Chondrocyte (in vitro differentiated cells): ENCODE results near the gene SHKBP1. TPM values are rescaled to one million over a fixed set of nuclear protein-coding genes. Genes with fewer than 3 reads are reported as not detected.

Source experiments
- DNase-seq: peaks from one replicate; pipeline ENCODE4 v3.0.0; 2021; ENCODE audit warnings: mixed read lengths, low spot score
- H3K27ac Mint-ChIP-seq: one replicate; pipeline ENCODE4 v1.8.0; 2021; ENCODE audit warnings: mild to moderate bottlenecking, moderate library complexity, mixed read lengths; ENCODE audit not compliant: unreplicated experiment
- H3K27me3 Mint-ChIP-seq: 2 replicates; pipeline ENCODE4 v1.8.0; 2021; ENCODE audit warnings: low read depth, mixed read lengths
- H3K36me3 Mint-ChIP-seq: 2 replicates; pipeline ENCODE4 v1.8.0; 2021; ENCODE audit warnings: low read depth, mixed read lengths
- H3K4me1 Mint-ChIP-seq: 2 replicates; pipeline ENCODE4 v1.8.0; 2021; ENCODE audit warnings: low read depth, mild to moderate bottlenecking, mixed read lengths
- H3K4me3 Mint-ChIP-seq: one replicate; pipeline ENCODE4 v1.8.0; 2021; ENCODE audit warnings: mild to moderate bottlenecking, moderate library complexity, mixed read lengths; ENCODE audit not compliant: unreplicated experiment
- H3K9me3 Mint-ChIP-seq: 2 replicates; pipeline ENCODE4 v1.8.0; 2021; ENCODE audit warnings: low read depth, mixed read lengths
- total RNA-seq: library from RNA; stranded (reverse); gene quantifications from 3 replicates; pipeline ENCODE4 v1.2.1, GENCODE V29; 2021
- TF ChIP-seq, protein P1 (sequence below): fragments of 200-600 bp; sonication (generic); IDR thresholded peaks from 2 replicates; pipeline ENCODE4 v1.5.0; 2021; ENCODE audit warnings: antibody characterized with exemption, mild to moderate bottlenecking, moderate library complexity

SHKBP1 gene
- total RNA-seq, 1 donor from 2014 or later: 46.8 TPM

DNA sequence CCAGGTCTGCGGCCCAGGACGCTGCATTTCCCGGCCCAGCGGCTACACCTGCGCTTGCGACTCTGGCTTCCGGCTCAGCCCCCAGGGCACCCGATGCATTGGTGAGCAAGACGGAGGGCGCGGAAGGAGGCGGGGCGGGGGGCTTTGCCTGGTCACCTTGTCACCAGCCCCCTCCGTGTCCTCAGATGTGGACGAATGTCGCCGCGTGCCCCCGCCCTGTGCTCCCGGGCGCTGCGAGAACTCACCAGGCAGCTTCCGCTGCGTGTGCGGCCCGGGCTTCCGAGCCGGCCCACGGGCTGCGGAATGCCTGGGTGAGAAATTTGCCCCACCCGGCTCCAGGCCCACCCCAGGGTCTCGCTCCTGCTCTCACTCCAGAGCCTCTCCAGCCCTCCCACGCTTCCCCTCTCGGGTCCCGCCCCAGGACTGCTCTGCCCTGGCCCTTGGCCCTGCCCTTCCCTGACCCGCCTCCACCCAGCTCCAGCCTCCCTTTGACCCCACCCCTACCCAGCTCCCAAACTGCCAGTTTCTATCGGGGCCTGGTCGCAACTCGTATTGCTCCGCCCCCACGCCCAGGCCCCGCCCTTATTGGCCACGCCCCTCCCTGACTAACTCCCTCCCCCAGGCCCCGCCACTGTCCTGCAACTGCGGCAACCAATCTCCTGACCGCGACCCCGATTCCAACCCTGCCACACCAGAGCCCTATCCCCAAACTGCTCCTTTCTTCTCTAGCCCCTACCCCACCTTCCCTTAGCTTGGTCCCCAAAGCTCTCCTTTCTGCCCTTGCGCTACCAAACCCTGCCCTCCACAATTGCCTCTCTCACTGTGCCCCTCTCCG lies 33.1 kb downstream of the SHKBP1 start:
- peak overlapping the region; percentile 67 for H3K4me3 Mint-ChIP-seq
- H3K36me3 Mint-ChIP-seq: no peaks in the 10 kb centered on the region
- peak overlapping the region; percentile 67 for H3K27ac Mint-ChIP-seq
- no peaks in the 10 kb centered on the region for H3K27me3 Mint-ChIP-seq
- H3K9me3 Mint-ChIP-seq: no peaks in the 10 kb centered on the region
- peaks cover 39% of the 10 kb centered on the region for H3K4me1 Mint-ChIP-seq
- TF ChIP-seq, protein P1, sequence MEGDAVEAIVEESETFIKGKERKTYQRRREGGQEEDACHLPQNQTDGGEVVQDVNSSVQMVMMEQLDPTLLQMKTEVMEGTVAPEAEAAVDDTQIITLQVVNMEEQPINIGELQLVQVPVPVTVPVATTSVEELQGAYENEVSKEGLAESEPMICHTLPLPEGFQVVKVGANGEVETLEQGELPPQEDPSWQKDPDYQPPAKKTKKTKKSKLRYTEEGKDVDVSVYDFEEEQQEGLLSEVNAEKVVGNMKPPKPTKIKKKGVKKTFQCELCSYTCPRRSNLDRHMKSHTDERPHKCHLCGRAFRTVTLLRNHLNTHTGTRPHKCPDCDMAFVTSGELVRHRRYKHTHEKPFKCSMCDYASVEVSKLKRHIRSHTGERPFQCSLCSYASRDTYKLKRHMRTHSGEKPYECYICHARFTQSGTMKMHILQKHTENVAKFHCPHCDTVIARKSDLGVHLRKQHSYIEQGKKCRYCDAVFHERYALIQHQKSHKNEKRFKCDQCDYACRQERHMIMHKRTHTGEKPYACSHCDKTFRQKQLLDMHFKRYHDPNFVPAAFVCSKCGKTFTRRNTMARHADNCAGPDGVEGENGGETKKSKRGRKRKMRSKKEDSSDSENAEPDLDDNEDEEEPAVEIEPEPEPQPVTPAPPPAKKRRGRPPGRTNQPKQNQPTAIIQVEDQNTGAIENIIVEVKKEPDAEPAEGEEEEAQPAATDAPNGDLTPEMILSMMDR: no peak
- no peak for DNase-seq

DNA sequence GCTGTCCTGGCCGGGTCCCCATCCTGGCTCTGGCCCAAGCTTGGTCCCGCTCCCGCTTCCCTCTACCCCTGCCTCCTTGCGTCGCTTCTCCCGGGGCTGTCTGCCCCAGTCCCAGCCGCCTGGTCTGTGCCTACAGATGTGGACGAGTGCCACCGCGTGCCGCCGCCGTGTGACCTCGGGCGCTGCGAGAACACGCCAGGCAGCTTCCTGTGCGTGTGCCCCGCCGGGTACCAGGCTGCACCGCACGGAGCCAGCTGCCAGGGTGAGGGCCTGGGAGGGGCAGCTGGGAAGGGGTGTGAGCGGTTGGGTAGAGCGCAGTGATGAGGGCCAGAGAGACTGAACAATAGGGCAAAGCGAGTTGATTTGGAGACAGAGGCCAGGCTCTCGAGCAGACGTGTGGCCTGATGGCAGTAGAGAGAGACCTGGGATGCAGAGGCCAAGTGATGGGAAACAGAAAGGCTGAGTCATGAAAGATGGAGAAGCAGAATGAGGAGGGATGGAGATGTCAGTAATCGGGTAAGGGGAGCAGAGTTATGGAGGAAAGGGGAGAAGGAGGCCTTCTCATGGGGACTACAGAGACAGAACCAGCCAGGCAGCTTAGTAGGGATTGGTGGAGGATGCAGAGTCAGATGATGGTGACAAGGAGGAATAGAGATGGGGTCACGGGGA lies 33.9 kb downstream of the SHKBP1 start:
- DNase-seq: no peak
- H3K9me3 Mint-ChIP-seq: no peaks in the 10 kb centered on the region
- peak overlapping the region; percentile 67 for H3K4me3 Mint-ChIP-seq
- H3K27me3 Mint-ChIP-seq: no peaks in the 10 kb centered on the region
- H3K4me1 Mint-ChIP-seq: peaks cover 38% of the 10 kb centered on the region
- H3K36me3 Mint-ChIP-seq: no peaks in the 10 kb centered on the region
- H3K27ac Mint-ChIP-seq: peak overlapping the region; percentile 67
- TF ChIP-seq, protein P1: no peak

DNA sequence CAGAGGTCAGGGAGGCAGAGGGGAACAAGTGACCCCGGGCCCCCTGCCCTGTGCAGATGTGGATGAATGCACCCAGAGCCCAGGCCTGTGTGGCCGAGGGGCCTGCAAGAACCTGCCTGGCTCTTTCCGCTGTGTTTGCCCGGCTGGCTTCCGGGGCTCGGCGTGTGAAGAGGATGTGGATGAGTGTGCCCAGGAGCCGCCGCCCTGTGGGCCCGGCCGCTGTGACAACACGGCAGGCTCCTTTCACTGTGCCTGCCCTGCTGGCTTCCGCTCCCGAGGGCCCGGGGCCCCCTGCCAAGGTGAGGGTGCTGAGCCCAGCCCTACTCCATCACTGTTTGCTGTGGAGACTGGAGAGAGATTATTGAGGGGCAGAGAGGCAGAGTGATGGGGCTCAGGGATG lies 34.4 kb downstream of the SHKBP1 start:
- no peaks in the 10 kb centered on the region for H3K9me3 Mint-ChIP-seq
- H3K27ac Mint-ChIP-seq: no peak overlapping the region
- H3K36me3 Mint-ChIP-seq: no peaks in the 10 kb centered on the region
- peaks cover 36% of the 10 kb centered on the region for H3K4me1 Mint-ChIP-seq
- no peaks in the 10 kb centered on the region for H3K27me3 Mint-ChIP-seq
- TF ChIP-seq, protein P1: no peak
- peak; percentile 87 for DNase-seq
- no peak overlapping the region for H3K4me3 Mint-ChIP-seq

DNA sequence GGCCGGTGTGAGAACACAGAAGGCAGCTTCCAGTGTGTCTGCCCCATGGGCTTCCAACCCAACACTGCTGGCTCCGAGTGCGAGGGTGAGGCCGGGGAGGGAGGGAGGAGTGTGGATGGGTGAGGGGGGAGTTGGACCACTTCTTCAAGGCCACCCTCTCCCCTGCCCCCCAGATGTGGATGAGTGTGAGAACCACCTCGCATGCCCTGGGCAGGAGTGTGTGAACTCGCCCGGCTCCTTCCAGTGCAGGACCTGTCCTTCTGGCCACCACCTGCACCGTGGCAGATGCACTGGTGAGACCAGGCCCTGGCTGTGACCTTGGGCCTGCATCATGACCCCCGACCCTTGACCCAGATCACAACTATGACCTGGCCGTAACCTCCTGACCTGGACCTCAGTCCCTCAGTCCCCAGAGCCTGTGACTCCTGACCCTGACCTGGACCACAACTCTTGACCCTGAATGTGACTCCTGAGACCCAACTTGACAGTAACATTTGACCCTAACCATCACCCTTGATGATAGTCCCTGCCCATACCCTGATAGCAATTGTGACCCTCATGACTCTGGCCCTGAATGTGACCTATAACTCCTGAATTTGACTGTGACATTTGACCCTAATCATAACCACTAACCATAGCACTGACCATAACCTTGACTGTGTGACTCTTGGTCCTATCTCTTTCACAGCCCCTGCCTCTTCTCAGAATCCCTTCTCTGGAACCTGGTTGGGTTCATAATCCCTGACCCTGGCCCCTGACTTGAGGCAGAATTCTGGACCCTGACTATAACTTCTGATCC lies 35.4 kb downstream of the SHKBP1 start:
- H3K27me3 Mint-ChIP-seq: no peaks in the 10 kb centered on the region
- peak overlapping the region; percentile 85 for H3K27ac Mint-ChIP-seq
- TF ChIP-seq, protein P1: no peak

More for the DNA sequence above, 35.4 kb downstream of the SHKBP1 start:
- peaks cover 35% of the 10 kb centered on the region for H3K4me1 Mint-ChIP-seq
- peak; percentile 84 for DNase-seq
- no peaks in the 10 kb centered on the region for H3K9me3 Mint-ChIP-seq
- H3K4me3 Mint-ChIP-seq: no peak overlapping the region
- H3K36me3 Mint-ChIP-seq: no peaks in the 10 kb centered on the region
